Middle frontal gyrus (tissue), 1 donor: ENCODE measurements around the gene CYP26A1.

ENCODE experiments used
- DNase-seq: peaks from one replicate; pipeline ENCODE4 v3.0.0-alpha.2; 2015; ENCODE audit warnings: low spot score; ENCODE audit errors: extremely low spot score

The CYP26A1 gene, protein sequence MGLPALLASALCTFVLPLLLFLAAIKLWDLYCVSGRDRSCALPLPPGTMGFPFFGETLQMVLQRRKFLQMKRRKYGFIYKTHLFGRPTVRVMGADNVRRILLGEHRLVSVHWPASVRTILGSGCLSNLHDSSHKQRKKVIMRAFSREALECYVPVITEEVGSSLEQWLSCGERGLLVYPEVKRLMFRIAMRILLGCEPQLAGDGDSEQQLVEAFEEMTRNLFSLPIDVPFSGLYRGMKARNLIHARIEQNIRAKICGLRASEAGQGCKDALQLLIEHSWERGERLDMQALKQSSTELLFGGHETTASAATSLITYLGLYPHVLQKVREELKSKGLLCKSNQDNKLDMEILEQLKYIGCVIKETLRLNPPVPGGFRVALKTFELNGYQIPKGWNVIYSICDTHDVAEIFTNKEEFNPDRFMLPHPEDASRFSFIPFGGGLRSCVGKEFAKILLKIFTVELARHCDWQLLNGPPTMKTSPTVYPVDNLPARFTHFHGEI

DNA sequence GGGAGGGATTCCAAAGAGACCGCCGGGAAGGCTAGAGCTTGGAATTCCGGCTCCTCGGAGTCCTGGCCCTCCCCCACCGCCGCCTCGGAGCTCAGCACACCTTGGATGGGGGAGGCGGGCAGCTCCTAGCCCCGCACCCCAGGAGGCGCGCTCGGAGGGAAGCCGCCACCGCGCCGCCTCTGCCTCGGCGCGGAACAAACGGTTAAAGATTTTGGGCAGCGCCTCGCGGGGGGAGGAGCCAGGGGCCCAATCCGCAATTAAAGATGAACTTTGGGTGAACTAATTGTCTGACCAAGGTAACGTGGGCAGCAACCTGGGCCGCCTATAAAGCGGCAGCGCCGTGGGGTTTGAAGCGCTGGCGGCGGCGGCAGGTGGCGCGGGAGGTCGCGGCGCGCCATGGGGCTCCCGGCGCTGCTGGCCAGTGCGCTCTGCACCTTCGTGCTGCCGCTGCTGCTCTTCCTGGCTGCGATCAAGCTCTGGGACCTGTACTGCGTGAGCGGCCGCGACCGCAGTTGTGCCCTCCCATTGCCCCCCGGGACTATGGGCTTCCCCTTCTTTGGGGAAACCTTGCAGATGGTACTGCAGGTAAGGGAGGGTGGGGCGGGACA lies at the start of gene CYP26A1:
CYP26A1 (plus strand) TSS at position 355 of the 608 bp plus-strand sequence; CDS start at position 397, 42 bp downstream.
- no peak for DNase-seq

DNA sequence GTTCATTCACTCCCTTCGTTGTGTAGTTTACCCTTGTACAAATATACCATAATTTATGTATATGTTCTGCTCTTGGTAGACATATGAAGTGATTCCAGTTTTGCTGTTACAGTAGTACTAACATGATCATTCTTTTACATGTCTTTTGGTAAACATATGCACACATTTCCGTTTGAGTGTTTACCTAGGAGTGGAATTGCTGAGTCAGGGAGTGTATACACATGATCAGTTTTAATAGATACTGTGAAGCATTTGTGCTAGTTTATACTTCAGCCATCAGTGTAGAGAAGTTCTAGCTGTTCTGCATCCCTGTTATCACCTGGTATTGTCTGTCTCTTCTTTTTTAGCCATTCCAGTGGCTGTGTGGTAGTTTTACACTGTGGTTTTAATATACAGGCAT lies 47.6 kb upstream of the CYP26A1 start:
- no peak for DNase-seq

DNA sequence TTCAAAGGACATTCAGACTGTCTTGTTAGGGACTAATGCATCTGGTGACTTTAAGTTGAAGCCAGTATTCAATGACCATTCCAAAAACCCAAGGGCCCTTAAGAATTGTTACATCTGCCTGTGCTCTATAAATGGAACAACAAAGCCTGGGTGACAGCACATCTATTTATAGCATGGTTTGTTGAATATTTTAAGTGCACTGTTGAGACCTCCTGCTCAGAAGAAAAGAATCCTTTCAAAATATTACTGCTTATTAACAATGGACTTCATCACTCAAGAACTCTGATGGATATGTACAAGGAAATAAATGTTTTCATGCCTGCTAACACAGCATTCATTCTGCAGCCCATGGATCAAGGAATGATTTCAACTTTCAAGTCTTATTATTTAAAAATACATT lies 46.2 kb upstream of the CYP26A1 start:
- no peak for DNase-seq

DNA sequence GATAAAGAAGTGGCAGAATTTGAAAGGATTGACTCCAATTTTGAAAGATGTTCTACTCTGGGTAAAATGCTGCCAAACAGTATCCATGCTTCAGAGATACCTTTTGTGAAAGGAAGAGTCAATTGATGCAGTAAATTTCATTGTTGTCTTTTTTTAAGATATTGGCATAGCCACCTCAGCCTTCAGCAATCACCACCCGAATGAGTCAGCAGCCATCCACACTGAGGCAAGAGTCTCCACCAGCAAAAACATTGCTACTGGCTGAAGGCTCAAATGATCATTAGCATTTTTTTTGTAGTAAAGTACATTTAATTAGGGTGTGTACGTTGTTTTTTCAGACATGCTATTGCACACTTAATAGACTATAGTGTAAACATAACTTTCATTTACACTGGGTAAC lies 44.8 kb upstream of the CYP26A1 start:
- no peak for DNase-seq

DNA sequence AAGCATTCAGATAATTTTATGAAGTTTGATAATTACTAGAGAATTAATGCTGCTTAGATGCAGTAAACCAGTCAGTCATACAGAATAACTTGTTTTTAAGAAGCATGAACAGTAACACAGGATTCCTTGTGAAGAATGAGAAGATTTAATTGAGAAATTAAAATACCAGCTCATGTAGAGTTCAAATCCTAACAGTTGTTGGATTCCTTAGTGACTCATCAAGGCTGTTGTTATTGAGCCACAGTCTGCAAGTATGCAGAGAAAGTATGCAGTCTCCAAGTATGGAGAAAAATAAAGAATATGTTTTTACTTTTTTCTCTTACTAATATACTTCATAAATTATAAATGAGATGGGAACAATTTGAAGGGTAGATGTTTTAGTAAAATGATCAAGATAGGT lies 43.3 kb upstream of the CYP26A1 start:
- no peak for DNase-seq

DNA sequence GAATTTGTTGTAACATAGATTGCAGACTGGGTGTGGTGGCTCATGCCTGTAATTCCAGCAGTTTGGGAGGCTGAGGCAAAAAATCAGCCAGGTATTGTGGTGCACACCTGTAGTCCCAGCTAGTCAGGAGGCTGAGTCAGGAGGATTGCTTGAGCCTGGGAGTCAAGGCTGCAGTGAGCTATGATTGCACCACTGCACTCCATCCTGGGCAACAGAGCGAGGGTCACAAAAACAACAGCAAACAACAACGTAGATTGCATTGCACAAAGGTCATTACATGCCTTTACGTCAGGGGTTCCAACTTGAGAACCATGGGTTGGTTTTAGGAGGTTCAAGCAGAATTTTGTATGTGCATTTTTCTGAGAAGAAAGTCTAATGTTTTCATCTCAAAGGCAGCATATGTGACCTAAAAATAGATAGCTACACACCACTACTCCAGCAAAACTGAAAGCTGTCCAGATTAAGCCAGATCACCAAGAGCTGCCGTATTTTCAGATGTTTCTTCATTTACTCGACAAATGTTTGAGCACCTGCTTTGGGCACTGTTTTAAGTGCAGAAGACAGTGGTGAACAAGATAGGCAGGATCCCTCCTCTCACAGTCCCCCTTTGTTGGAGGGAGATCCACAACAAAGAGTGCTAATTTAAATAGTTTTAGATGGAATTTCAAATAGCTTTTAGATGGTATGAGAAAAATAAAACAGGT lies 41.4 kb upstream of the CYP26A1 start:
- DNase-seq: no peak

DNA sequence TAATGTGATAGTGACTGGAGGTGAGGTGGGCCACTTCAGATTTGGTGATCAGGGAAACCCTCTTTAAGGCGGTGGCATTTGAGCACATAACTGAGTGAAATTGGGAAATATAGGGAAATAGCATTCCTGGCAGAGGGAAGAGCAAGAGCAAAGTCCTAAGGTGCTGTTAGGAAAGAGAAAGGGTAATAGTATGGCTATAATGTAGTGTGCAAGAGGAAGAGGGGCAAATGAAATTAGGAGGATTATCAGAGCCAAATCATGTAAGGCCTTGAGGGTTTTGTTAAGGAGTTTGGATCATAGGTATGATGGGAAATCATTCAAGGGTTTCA lies 40.9 kb upstream of the CYP26A1 start:
- no peak for DNase-seq

DNA sequence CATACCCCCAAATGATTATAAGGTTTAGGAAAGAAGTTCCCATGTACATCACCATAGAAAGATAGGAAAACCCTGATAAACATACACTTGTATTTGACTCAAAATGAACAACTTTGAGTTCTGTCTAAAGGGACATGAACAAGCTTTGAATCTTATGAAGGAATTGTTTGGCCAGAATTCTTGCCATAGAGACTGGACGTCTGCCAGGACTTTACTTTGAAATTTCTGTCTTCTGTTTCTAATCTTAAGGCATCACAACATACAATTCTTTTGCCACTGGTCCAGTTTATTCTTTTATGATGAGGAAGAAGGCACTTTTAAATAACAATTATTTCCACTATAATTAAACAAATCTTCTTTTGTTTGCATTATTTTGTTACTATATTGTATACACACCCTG lies 39.3 kb upstream of the CYP26A1 start:
- no peak for DNase-seq

DNA sequence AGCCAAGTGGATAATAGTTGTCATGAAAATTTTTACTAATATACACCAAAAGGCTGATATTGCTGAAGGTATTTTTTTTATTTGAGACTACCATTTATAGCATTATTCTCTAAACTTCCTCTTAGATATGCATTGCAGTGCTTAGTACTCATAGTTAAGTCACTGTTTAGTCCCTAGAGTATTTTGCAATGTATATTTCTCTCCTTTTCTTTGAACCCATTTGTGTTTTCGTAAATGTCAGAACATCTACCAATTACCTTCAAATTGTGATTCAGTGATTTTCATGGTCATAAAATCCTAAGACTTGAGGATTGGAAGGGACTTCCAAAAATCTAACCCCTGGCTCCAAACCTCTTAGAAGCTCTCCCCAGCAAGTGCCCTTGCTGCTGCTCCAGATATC lies 34.6 kb upstream of the CYP26A1 start:
- no peak for DNase-seq

DNA sequence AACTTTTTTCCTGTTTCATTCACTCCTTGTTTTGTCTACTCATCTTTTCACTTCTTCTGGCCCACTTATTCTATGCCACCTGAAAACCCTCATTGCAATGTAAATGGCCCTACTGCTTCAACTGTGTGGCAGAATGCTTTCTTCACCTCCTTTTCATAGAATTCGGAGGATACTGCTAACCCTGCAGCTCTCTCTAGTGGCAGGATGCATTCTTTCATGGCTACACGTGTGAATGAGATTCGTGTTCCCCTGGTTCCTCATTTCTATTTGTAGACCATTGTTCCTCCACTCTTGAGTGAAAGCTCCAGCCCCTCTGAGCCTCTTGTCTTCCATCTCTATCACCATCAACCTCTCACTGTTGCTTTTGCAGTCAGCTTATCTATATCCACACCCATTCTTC lies 34.0 kb upstream of the CYP26A1 start:
- no peak for DNase-seq

DNA sequence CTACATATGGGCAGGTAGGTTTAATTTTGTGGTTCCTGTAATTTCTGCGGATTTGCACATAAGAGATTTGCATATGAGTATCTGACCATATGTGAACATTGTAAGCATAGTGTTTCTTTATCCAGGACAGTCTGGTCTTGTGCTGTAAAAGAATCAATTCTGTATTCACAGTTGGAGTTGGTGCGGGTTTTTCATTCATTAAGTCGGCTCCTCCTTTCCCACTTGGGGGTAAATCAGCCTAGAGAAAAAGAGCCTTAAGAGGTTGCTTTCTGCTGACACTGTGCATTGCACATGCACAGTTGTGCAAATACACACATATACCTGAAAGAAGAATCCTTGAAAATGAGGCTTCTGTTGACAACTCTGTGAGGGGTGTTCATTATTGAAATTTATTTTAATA lies 19.2 kb upstream of the CYP26A1 start:
- DNase-seq: no peak

DNA sequence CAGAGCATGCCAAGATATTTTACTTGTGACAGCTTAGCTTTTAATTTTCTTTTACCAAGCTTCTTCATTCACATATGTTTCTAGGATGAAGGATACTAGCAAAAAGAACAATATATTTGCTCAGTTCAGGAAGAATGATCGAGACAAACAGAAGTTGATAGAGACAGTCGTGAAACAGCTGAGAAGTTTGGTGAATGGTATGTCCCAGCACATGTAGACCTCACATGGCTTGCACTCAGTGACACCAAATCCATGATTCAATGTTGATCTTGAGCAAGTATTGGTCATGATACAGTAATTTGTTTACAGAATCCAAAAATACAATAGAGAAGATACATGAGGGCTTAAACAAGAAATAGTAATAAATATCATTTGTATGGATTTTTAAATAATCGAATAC lies 15.6 kb upstream of the CYP26A1 start:
- no peak for DNase-seq

DNA sequence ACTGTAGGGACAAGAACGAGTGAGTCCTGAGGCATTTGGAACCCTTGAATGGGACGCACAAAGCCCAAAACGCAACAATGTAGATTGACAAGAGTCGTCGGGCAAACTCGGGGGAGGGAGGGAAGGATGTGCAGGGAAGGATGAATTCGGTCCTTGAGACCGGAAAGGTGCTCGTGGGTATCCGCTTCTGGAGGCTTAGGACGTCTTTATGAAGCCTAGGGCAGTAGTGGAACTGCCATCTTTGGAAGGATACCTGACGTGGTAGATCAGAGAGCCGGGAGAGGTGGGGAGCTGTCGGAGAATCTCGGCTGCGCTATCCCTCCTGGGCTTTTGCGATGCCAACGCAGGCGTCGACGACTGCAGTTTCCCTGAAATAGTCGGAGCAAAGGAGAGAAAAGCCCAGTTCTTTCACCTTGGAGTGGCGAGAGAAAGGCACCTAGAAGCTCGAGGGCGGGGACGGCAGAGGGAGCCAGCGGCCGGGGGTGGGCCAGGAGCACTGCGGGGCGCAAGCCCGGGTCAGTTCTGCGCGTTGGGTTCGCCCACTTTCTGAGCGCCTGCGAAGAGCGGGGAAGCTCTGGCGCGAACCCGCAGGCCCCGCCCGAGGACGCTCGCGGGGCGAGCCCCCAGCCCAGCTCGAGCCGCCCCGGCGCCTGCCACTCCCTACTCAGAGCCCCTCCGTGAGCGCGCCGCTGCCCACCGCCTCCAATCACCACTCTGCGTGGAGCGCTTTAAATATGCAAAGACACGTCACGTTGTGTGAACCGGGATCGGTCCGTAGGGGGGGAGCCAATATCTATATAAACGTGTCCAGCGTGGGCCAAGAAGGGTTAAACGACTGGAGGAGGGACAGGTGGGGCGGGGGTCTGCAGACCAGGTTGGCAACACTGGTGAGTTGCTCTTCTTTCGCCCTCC lies 13.5 kb upstream of the CYP26A1 start, which contains the start of gene CYP26C1:
CYP26C1 (plus strand) TSS at position 824 of the 912 bp plus-strand sequence. CDS start 466 bp downstream, outside the sequence.
- no peak for DNase-seq

DNA sequence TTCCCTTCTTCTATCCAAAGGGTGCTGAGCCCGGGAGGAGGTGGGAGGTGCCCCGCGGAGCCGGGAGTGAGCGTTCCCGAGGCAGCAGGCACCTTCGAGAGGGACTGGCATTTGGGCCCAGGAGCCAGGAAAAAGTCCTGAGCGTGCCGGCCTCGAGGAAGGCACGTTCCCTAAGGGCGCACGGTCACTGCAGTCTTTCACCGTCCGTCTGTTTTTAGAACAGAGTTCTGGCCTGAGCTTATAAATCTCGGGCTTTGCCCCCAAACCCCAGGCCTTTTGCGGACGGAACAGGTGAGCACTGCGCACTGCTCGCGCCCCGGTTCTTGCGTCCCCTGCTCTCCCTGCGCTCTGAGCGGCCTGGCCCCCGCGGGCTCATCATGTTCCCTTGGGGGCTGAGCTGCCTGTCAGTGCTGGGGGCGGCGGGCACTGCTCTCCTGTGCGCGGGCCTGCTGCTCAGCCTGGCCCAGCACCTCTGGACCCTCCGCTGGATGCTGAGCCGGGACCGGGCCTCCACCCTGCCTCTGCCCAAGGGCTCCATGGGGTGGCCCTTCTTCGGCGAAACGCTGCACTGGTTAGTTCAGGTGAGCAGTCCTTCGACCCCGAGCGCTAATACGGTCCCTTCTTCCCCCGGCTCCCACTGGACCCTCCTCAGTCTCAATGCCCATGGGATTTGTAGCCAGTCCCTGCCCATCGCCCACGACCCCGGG lies 12.7 kb upstream of the CYP26A1 start:
- DNase-seq: no peak

DNA sequence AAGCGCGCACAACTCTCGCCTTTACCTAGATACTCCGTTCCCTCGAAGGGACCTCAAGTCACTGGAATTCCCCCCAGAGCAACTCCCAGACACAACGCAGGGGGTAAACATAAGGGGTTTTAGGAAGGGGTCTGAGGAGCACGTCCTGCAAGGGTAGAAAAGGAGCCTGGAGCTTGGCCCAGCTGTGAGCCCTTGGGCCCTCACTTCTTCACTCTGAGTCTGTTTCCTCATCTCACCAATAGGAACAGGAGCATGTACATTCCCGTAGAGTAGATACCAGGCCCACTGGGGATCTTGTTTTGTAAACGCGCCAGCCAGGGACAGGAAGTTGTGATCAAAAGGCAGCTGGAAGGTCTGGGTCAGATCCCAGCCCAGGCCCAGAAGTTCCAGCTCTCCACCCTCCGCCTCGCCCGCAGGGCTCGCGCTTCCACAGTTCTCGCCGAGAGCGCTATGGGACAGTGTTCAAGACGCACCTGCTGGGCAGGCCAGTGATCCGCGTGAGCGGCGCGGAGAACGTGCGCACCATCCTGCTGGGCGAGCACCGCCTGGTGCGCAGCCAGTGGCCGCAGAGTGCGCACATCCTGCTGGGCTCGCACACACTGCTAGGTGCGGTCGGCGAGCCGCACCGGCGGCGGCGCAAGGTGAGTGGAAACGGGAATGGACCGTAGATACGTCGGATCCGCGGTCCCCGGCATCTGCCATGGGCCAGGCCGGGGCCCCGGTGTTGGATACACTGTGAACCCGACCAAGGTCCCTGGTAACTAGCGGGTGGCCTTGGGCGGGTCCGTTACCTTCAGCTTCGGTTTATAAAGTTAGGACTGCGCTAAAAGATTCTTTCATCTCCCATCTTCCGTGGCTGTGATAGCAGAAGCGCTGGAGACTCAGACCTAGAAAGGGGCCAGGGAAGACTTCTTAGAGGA lies 11.8 kb upstream of the CYP26A1 start:
- no peak for DNase-seq

DNA sequence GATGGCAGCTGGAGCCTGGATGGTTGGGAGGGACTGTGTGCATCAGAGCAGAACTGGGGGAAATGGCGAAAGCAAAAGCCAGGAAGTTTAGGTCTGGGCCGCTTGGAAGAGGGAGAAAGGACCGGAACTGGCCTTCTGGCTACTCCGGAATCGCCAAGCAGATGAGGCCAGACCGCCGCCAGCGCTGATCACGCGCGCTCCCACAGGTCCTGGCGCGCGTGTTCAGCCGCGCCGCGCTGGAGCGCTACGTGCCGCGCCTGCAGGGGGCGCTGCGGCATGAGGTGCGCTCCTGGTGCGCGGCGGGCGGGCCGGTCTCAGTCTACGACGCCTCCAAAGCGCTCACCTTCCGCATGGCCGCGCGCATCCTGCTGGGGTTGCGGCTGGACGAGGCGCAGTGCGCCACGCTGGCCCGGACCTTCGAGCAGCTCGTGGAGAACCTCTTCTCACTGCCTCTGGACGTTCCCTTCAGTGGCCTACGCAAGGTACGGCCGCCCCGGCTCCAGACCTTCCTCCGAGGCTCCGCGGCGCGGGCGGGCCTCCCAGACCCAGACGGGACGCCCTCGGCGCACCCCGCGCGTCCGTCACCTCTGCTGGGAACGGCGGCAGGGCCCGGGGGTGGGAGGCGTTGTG lies 11.1 kb upstream of the CYP26A1 start:
- no peak for DNase-seq

DNA sequence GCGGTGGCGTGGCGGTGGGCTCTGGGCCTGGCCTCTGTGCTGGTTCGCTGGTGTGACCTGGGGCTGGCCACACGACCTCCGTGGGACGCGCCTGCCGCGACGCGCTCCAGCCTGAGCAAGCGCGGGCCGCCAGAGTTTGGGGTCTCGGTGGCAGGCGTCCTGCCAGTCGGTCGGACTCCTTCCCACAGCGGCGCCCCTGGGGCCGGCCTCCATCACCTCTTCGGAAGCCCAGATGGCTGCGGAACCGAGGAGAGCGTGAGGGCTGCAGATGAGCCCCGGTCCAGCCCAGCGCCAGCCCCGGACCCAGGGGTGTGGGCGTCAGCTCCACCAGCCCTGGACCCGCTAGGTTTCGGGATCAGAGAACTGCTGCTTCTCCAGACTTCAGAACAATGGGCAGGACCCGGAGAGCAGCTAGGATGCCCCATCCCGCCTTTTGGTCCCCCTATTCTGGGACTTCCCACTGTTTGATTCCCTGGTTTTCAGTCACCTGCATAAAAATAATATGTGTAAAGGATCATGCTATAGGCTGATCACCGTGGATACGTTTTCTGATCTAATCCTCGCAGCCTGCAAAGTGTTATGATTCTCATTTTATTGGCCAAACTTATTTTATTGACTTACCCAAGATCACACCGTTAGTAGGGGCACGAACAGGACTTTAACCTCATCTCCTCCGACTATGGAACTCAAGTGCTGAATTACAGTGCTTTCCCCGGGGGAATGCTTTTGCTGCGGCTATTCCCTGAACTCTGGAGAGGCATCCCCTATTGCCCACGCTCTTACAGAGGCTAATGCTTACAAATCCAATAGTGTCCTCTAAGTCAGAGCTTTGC lies 10.3 kb upstream of the CYP26A1 start:
- no peak for DNase-seq

DNA sequence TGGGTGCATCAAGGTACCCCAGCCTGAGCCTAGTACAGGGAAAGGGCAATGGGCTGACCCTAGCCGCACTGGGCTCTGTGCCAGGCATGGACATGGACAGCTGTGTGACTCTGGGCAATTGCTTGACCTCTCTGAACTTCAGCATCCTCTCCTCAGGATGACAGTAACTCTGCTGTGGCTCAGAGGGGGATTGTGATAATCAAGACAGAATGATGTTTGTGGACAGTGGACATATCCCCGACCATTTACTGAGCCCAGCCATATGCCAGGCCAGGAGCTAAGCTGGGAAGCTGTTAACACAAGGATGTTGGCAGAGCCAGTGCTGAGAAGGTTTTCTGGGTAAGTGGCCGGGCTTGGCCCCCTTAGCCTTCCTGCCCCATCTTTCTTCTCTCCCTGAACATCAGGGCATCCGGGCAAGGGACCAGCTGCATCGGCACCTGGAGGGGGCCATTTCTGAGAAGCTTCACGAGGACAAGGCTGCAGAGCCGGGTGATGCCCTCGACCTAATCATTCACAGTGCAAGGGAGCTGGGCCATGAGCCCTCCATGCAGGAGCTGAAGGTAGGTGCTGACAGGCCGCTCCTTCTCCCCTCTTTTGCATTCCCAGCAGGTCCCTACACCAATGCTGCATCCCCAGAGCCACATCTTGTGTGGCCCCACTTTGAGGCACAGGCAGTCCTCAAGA lies 9.6 kb upstream of the CYP26A1 start:
- no peak for DNase-seq
